ENCODE results near the gene KMT5C. TPM values are rescaled to one million over a fixed set of nuclear protein-coding genes. Genes with fewer than 3 reads are reported as not detected.

The KMT5C gene
- polyA plus RNA-seq, 3 donors, result 0.89 to 26.9 (median 1.5) TPM

GRCh38 chr19:55368701-55369563 is 29.3 kb downstream of the KMT5C start:
- no peak overlapping the region for H3K27ac ChIP-seq (ENCODE audit: low read depth in 1 of 2, low read length in 2 of 2)
- 19% methylated on average over 39 of the region's 54 CpGs for WGBS (ENCODE audit: insufficient coverage)
- no peaks in the 10 kb centered on the region for H3K79me2 ChIP-seq (ENCODE audit: insufficient read depth, low read length)
- H3K9ac ChIP-seq (ENCODE audit: insufficient read depth, low read length, poor library complexity, severe bottlenecking), result no peak overlapping the region
- H3K4me2 ChIP-seq (replicated peaks; ENCODE audit: extremely low read depth, low read length, poor library complexity, severe bottlenecking), result no peak overlapping the region
- H3K4me1 Mint-ChIP-seq, result peaks cover 5% of the 10 kb centered on the region
- intact Hi-C loops (cut with micrococcal nuclease), result no loop called here
- peaks cover 4 to 6% of the 10 kb centered on the region in 2 donors for H3K4me1 ChIP-seq (ENCODE audit: control insufficient read depth in 1 of 2, insufficient read depth in 2 of 2, low read length in 2 of 2)
- H3K9me3 ChIP-seq (replicated peaks in 1 of 2; ENCODE audit: control insufficient read depth in 1 of 2, insufficient read depth in 1 of 2, low read length in 2 of 2), result peaks cover 2 to 8% of the 10 kb centered on the region in 2 donors
- TF ChIP-seq CTCF (IDR thresholded peaks at IDR 0.05), result no peak
- no peak overlapping the region for H3K27ac Mint-ChIP-seq
- H2AFZ ChIP-seq (ENCODE audit: insufficient read depth, low read depth, low read length, poor library complexity, severe bottlenecking), result no peak overlapping the region
- DNase-seq, result no peak
- H3K4me3 Mint-ChIP-seq, result peak overlapping the region in 1 of 2 donors; percentile 75
- peaks cover 0 to 24% (median 6%) of the 10 kb centered on the region in 7 donors for H3K9me3 Mint-ChIP-seq
- peaks cover 51 to 71% (median 66%) of the 10 kb centered on the region in 3 donors for H3K27me3 Mint-ChIP-seq (ENCODE audit: low read depth in 3 of 3)
- H3K27me3 ChIP-seq (ENCODE audit: control insufficient read depth in 2 of 2, insufficient read depth in 2 of 2, low read length in 2 of 2), result peaks cover 32 to 60% of the 10 kb centered on the region in 2 donors
- no peaks in the 10 kb centered on the region for H3K36me3 ChIP-seq (replicated peaks in 1 of 2; ENCODE audit: control insufficient read depth in 1 of 2, insufficient read depth in 2 of 2, low read length in 2 of 2)
- peaks cover 0 to 4% of the 10 kb centered on the region in 2 donors for H3K36me3 Mint-ChIP-seq
- H3K4me3 ChIP-seq (replicated peaks in 1 of 3; ENCODE audit: low read depth in 2 of 3, low read length in 3 of 3), result no peak overlapping the region
- no peaks in the 10 kb centered on the region for H4K20me1 ChIP-seq (ENCODE audit: insufficient read depth, low read length)

- Histone ChIP-seq H3K27ac (ENCODE audit: low read depth in 1 of 2, low read length in 2 of 2) (no peak overlapping the region), H2AFZ (ENCODE audit: insufficient read depth, low read depth, low read length, poor library complexity, severe bottlenecking) (no peak overlapping the region), H4K20me1 (ENCODE audit: insufficient read depth, low read length) (no peaks in the 10 kb centered on the region), H3K79me2 (ENCODE audit: insufficient read depth, low read length) (no peaks in the 10 kb centered on the region), H3K4me3 (replicated peaks in 1 of 3; ENCODE audit: low read depth in 2 of 3, low read length in 3 of 3) (no peak overlapping the region), H3K36me3 (replicated peaks in 1 of 2; ENCODE audit: control insufficient read depth in 1 of 2, insufficient read depth in 2 of 2, low read length in 2 of 2) (no peaks in the 10 kb centered on the region), H3K27me3 (ENCODE audit: control insufficient read depth in 2 of 2, insufficient read depth in 2 of 2, low read length in 2 of 2) (peaks cover 32 to 68% of the 10 kb centered on the region in 2 donors), H3K4me2 (replicated peaks; ENCODE audit: extremely low read depth, low read length, poor library complexity, severe bottlenecking) (peak overlapping the region; percentile 26), H3K9me3 (replicated peaks in 1 of 2; ENCODE audit: control insufficient read depth in 1 of 2, insufficient read depth in 1 of 2, low read length in 2 of 2) (peaks cover 2 to 8% of the 10 kb centered on the region in 2 donors), H3K4me1 (ENCODE audit: control insufficient read depth in 1 of 2, insufficient read depth in 2 of 2, low read length in 2 of 2) (peaks cover 4 to 6% of the 10 kb centered on the region in 2 donors), H3K9ac (ENCODE audit: insufficient read depth, low read length, poor library complexity, severe bottlenecking) (no peak overlapping the region)
- H3K4me1 Mint-ChIP-seq, result peaks cover 5% of the 10 kb centered on the region
- intact Hi-C loops (cut with micrococcal nuclease), result no loop called here
- peaks cover 0 to 4% of the 10 kb centered on the region in 2 donors for H3K36me3 Mint-ChIP-seq
- H3K27ac Mint-ChIP-seq, result no peak overlapping the region
- no peak for DNase-seq
- no peak for TF ChIP-seq CTCF (IDR thresholded peaks at IDR 0.05)
- H3K9me3 Mint-ChIP-seq, result peaks cover 0 to 24% (median 6%) of the 10 kb centered on the region in 7 donors
- WGBS (ENCODE audit: insufficient coverage), result 1% methylated on average over 35 of the region's 59 CpGs
- peak overlapping the region in 1 of 2 donors; percentile 80 for H3K4me3 Mint-ChIP-seq
- peaks cover 52 to 79% (median 71%) of the 10 kb centered on the region in 3 donors for H3K27me3 Mint-ChIP-seq (ENCODE audit: low read depth in 3 of 3)
Observed at GRCh38 chr19:55369653-55370304, 30.1 kb downstream of the KMT5C start.
